ENCODE measurements around the gene ATE1. TPM values are rescaled to one million over a fixed set of nuclear protein-coding genes. Genes with fewer than 3 reads are reported as not detected.

The ATE1 gene
- total and polyA plus RNA-seq, 2 donors (not counting 1 experiment from before 2014, with no cell fraction given): 19.3 to 28.1 TPM

- Histone ChIP-seq H2AFZ (ENCODE audit: low read length) (no peak overlapping the region), H3K79me2 (ENCODE audit: control insufficient read depth, insufficient read depth, low read length) (no peaks in the 10 kb centered on the region), H3K4me1 (ENCODE audit: control insufficient read depth, extremely low read depth, insufficient read depth, low read length) (no peaks in the 10 kb centered on the region), H3K9ac (ENCODE audit: insufficient read depth, low read length) (no peak overlapping the region), H3K36me3 (ENCODE audit: control insufficient read depth, insufficient read depth, low read length) (no peaks in the 10 kb centered on the region), H3K27ac (ENCODE audit: insufficient read depth, low read length) (no peak overlapping the region), H3K4me3 (replicated peaks in 1 of 4; ENCODE audit: control extremely low read depth in 1 of 4, insufficient read depth in 1 of 4, low read depth in 3 of 4, low read length in 4 of 4) (no peak overlapping the region), H3K9me3 (ENCODE audit: control insufficient read depth, insufficient read depth, low read depth, low read length) (no peaks in the 10 kb centered on the region), H4K20me1 (ENCODE audit: control insufficient read depth, extremely low read depth, insufficient read depth, low read length) (no peaks in the 10 kb centered on the region), H3K27me3 (ENCODE audit: control insufficient read depth, insufficient read depth, low read length) (no peaks in the 10 kb centered on the region), H3K4me2 (ENCODE audit: extremely low read depth, insufficient read depth, low read length) (no peak overlapping the region)
- no peak for TF ChIP-seq EZH2 (IDR thresholded peaks at IDR 0.05; ENCODE audit: low read length, missing control alignments)
- TF ChIP-seq CTCF (conservative IDR thresholded peaks at IDR 0.05 in 1 of 2, IDR thresholded peaks at IDR 0.05 in 1 of 2; ENCODE audit: low read depth in 1 of 2, low read length in 2 of 2): no peak
- peak; percentile 26 to 29 for DNase-seq (ENCODE audit: low read depth in 2 of 2)
These were observed 153.0 kb downstream of the ATE1 start for GRCh38 chr10:121774813-121775212.

- Histone ChIP-seq H3K36me3 (ENCODE audit: control insufficient read depth, insufficient read depth, low read length) (no peaks in the 10 kb centered on the region), H3K4me1 (ENCODE audit: control insufficient read depth, extremely low read depth, insufficient read depth, low read length) (no peaks in the 10 kb centered on the region), H3K4me3 (replicated peaks in 1 of 4; ENCODE audit: control extremely low read depth in 1 of 4, insufficient read depth in 1 of 4, low read depth in 3 of 4, low read length in 4 of 4) (no peak overlapping the region), H3K9ac (ENCODE audit: insufficient read depth, low read length) (no peak overlapping the region), H3K27ac (ENCODE audit: insufficient read depth, low read length) (no peak overlapping the region), H2AFZ (ENCODE audit: low read length) (no peak overlapping the region), H3K4me2 (ENCODE audit: extremely low read depth, insufficient read depth, low read length) (no peak overlapping the region), H3K79me2 (ENCODE audit: control insufficient read depth, insufficient read depth, low read length) (no peaks in the 10 kb centered on the region), H3K27me3 (ENCODE audit: control insufficient read depth, insufficient read depth, low read length) (no peaks in the 10 kb centered on the region), H3K9me3 (ENCODE audit: control insufficient read depth, insufficient read depth, low read depth, low read length) (no peaks in the 10 kb centered on the region), H4K20me1 (ENCODE audit: control insufficient read depth, extremely low read depth, insufficient read depth, low read length) (no peaks in the 10 kb centered on the region)
- TF ChIP-seq EZH2 (IDR thresholded peaks at IDR 0.05; ENCODE audit: low read length, missing control alignments): no peak
- peak in 1 of 2 donors; percentile 48 for DNase-seq (ENCODE audit: low read depth in 2 of 2)
These were observed 153.4 kb downstream of the ATE1 start for GRCh38 chr10:121774404-121774803.

- H3K4me2 ChIP-seq (ENCODE audit: extremely low read depth, insufficient read depth, low read length): no peak overlapping the region
These were observed 154.9 kb downstream of the ATE1 start for GRCh38 chr10:121772884-121773283.

More at GRCh38 chr10:121772884-121773283, 154.9 kb downstream of the ATE1 start:
- H3K9me3 ChIP-seq (ENCODE audit: control insufficient read depth, insufficient read depth, low read depth, low read length): no peaks in the 10 kb centered on the region
- DNase-seq (ENCODE audit: low read depth in 2 of 2): peak; percentile 4 to 81
- no peaks in the 10 kb centered on the region for H3K36me3 ChIP-seq (ENCODE audit: control insufficient read depth, insufficient read depth, low read length)
- TF ChIP-seq CTCF (conservative IDR thresholded peaks at IDR 0.05 in 1 of 2, IDR thresholded peaks at IDR 0.05 in 1 of 2; ENCODE audit: low read depth in 1 of 2, low read length in 2 of 2) (no peak), EZH2 (IDR thresholded peaks at IDR 0.05; ENCODE audit: low read length, missing control alignments) (no peak)
- H3K79me2 ChIP-seq (ENCODE audit: control insufficient read depth, insufficient read depth, low read length): no peaks in the 10 kb centered on the region
- H3K27me3 ChIP-seq (ENCODE audit: control insufficient read depth, insufficient read depth, low read length): no peaks in the 10 kb centered on the region
- no peak overlapping the region for H3K4me3 ChIP-seq (replicated peaks in 1 of 4; ENCODE audit: control extremely low read depth in 1 of 4, insufficient read depth in 1 of 4, low read depth in 3 of 4, low read length in 4 of 4)
- H3K4me1 ChIP-seq (ENCODE audit: control insufficient read depth, extremely low read depth, insufficient read depth, low read length): no peaks in the 10 kb centered on the region
- no peaks in the 10 kb centered on the region for H4K20me1 ChIP-seq (ENCODE audit: control insufficient read depth, extremely low read depth, insufficient read depth, low read length)
- no peak overlapping the region for H2AFZ ChIP-seq (ENCODE audit: low read length)
- H3K27ac ChIP-seq (ENCODE audit: insufficient read depth, low read length): no peak overlapping the region
- H3K9ac ChIP-seq (ENCODE audit: insufficient read depth, low read length): no peak overlapping the region

Data from fibroblast of lung (primary cell).